DMS 273 treated with DMSO at 0.1 percent for 48 hours (cell line): Measurements from ENCODE around the gene SMIM3.
"Not testable (repeated sequence)": the region's sequence is repeated elsewhere in the genome, so short reads cannot be mapped to it uniquely, and the experiment has no call there.

Experiments used
- DNase-seq: peaks from one replicate; lab custom pipeline; 2025; lab: John Stamatoyannopoulos, UW

Gene SMIM3

GRCh38 chr5:150793423-150793888 lies 14.9 kb downstream of the SMIM3 start:
- DNase-seq: not testable (repeated sequence)

DNA sequence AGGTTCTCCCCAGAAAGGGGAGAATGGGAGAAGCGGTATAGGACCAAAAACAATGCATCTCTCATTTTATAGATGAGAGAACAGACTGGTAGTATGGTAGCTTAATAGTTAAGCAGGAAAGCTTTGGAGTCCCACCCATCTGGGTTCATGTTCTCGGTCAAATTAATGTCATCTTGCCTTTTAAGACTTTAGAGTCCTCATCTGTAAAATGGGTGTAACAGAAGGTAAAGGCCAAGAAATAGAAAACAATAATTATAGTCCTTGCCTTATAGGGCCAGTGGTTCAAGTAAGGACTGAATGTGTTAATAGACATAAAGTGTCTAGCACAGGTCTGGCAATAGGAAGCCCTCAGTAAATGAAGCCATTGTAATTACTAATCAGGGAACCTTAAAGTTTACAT lies 16.4 kb downstream of the SMIM3 start:
- DNase-seq: no peak

DNA sequence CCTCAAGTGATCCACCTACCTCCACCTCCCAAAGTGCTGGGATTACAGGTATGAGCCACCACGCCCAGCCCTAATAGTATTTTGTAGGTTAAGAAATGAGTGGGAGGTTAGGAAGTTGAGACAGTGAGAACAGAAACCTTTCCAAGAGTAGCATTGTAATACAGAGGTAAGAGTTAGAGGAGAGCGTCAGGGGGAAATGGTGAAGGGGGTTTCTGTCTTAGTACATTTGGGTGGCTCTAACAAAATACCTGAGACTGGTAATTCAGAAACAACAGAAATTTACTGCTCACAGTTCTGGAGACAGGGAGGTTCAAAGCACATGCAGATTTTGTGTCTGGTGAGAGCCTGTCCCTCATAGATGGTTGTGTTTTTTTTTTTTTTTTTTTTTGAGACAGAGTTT lies 18.8 kb downstream of the SMIM3 start:
- no peak for DNase-seq

DNA sequence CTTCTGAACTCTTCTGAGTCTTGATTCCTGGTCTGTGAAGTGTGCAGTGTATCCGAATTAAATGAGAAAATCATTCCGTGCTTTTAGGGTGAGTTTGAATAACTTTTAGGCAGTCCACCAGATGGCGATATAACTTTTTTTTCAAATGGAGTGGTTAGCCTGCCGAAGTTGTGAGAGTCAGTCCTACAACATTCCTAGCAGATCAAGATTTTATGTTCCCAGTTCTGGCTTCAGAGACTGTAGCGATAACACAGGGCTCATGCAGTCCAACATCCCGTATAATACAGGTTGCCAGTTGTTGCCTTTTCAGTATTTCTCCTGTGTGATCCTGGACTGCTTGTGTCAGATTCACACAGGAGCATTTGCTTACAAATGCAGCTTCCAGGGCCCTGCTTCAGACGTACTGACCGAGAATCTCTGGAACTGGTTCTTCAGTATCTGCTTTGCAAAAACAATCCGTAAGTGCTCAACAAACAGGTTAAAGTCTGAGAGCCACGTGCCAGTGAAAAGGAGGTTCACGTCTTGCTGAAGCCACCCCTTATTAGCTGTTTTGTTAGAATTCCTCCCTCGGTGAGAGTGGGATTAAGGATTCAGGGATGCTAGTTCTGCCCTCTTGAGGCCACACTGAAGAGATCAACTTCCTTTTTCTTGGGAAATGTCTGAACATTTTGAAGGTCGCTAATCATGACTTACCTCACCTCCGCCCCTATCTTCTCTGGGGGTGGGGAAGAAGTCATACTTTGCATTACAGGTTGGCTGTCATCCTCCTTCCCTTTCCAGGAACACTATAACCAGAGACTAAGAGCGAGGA lies 22.8 kb downstream of the SMIM3 start:
- DNase-seq: peak; percentile 43

- no peak for DNase-seq
Observed at GRCh38 chr5:150804388-150804787, 25.8 kb downstream of the SMIM3 start.

DNA sequence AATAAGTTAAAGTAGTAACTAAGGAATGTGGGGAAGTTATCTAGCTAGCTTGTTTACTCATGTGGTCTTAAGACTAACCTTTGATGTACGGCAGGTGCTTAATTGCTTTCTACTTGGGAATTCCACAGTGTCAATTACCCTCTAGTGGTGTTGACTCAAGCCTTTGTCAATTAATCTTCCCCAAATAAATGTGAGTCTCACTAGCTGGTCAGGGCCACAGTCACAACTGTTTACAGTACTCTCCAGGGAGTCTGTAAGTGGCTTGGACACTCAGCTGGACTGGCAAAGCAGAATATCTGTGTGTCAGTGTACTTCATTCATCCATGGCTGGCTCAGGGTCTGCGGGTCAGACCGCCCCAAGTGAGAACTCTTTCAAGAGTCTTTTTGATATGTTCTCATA lies 30.8 kb downstream of the SMIM3 start:
- DNase-seq: no peak

- DNase-seq: no peak
Observed at GRCh38 chr5:150815010-150815409, 36.5 kb downstream of the SMIM3 start.

- no peak for DNase-seq
Observed at GRCh38 chr5:150816946-150817345, 38.4 kb downstream of the SMIM3 start.

DNA sequence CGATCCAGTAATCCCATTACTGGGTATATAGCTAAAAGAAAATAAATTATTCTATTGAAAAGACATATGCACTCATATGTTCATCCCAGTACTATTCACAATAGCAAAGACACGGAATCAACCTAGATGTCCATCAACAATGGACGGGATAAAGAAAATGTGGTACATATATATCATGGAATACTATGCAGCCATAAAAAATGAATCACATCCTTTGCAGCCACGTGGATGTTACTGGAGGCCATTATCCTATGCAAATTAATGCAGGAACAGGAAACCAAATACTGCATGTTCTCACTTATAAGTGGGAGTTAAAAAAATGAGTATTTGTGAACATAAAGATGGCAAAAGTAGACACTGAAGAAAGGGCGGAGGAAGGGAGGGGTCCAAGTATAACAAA lies 51.2 kb downstream of the SMIM3 start:
- no peak for DNase-seq

- not testable (repeated sequence) for DNase-seq
Observed at GRCh38 chr5:150831821-150832220, 53.3 kb downstream of the SMIM3 start.

DNA sequence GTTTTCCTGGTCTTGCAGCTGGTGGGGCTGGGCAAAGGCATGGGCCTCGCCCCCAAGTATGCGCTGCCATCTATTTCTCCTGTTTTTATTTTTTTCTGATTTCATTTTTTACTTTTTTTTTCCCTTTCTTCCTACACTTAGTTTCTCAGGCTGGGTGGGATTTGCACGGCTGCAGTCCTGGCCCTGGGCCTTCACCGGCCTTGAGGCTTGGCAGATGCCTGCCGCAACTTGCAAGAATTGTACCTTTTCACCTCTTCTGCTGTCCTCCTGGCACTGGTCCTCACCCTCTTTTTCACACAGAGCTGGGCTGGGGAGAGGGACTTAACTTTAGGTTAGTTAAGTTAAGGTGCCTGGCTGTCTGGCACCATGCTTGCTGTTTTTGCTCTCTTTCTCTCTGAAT lies 57.5 kb downstream of the SMIM3 start:
- no peak for DNase-seq

GRCh38 chr5:150836703-150837102 lies 58.1 kb downstream of the SMIM3 start:
- no peak for DNase-seq

- not testable (repeated sequence) for DNase-seq
Observed at GRCh38 chr5:150845185-150845859, 66.8 kb downstream of the SMIM3 start.

GRCh38 chr5:150846308-150846653 lies 67.7 kb downstream of the SMIM3 start, which contains the start of gene IRGM:
Gene IRGM, plus strand, starts transcription at chr5:150846521. Its CDS starts 1,603 bp downstream, at chr5:150848124.
- not testable (repeated sequence) for DNase-seq
